SK-N-SH (cell line): ENCODE measurements around the gene DGKK. TPM values are rescaled to one million over a fixed set of nuclear protein-coding genes. Genes with fewer than 3 reads are reported as not detected.

Experiments used
- CTCF ChIA-PET: fragments of 300-600, 350-600 bp; formaldehyde crosslinking; extraction: SDS; loops from one replicate; lab custom pipeline; 2021; lab: Yijun Ruan, JAX
- POLR2A ChIA-PET: fragments of 350-600 bp; sonication (Branson Sonifier 250); formaldehyde crosslinking; extraction: SDS; loops from one replicate; lab custom pipeline; 2020; ENCODE audit warnings: antibody characterized with exemption, inconsistent platforms; lab: Yijun Ruan, JAX
- DNase-seq: peaks from one replicate; pipeline ENCODE4 v3.0.0; 2012
- H2AFZ ChIP-seq: fragments of 200-600 bp; sonication (generic); 2 replicates; pipeline ENCODE4 v1.8.1; 2016; ENCODE audit warnings: antibody characterized with exemption, mild to moderate bottlenecking, low read depth
- H3F3A ChIP-seq: fragments of 200-600 bp; sonication (generic); replicated peaks from 2 replicates; pipeline ENCODE3; 2016; ENCODE audit warnings: antibody characterized with exemption, mild to moderate bottlenecking; ENCODE audit not compliant: insufficient read depth
- H3K27ac ChIP-seq, 2 experiments: fragments of 200-500 bp in 1 of 2; fragments of 200-600 bp in 1 of 2; sonication (Bioruptor generic) in 1 of 2; sonication (generic), shearing (Covaris generic) in 1 of 2; 2 replicates each; pipeline versions ENCODE4 v1.5.1 to v1.6.1; 2014 to 2016; ENCODE audit warnings: low read depth in 2 of 2, inconsistent platforms in 1 of 2, low read length in 1 of 2, mild to moderate bottlenecking in 1 of 2, mixed read lengths in 1 of 2
- H3K27me3 ChIP-seq: fragments of 200-600 bp; sonication (generic), shearing (Covaris generic); 2 replicates; pipeline ENCODE4 v1.6.1; 2016; ENCODE audit warnings: mixed run types; ENCODE audit not compliant: insufficient read depth
- H3K36me3 ChIP-seq, 2 experiments: fragments of 200-500 bp in 1 of 2; fragments of 200-600 bp in 1 of 2; sonication (Bioruptor generic) in 1 of 2; sonication (generic) in 1 of 2; replicated peaks in 1 of 2; 2 replicates each; pipeline versions ENCODE3 to v1.5.1; 2014 to 2016; ENCODE audit warnings: low read length in 1 of 2, mild to moderate bottlenecking in 1 of 2; ENCODE audit not compliant: insufficient read depth in 2 of 2, control insufficient read depth in 1 of 2
- H3K4me1 ChIP-seq, 2 experiments: fragments of 200-500 bp in 1 of 2; fragments of 200-600 bp in 1 of 2; sonication (Bioruptor generic) in 1 of 2; sonication (generic), shearing (Covaris generic) in 1 of 2; 2 replicates each; pipeline versions ENCODE4 v1.5.1 to v1.6.1; 2014 to 2016; ENCODE audit warnings: low read depth in 1 of 2, low read length in 1 of 2, mixed run types in 1 of 2; ENCODE audit not compliant: insufficient read depth in 2 of 2, control insufficient read depth in 1 of 2
- H3K4me2 ChIP-seq: fragments of 200-600 bp; sonication (generic), shearing (Covaris generic); 2 replicates; pipeline ENCODE4 v1.6.1; 2017; ENCODE audit warnings: mixed run types
- H3K4me3 ChIP-seq, 2 experiments: fragments of 200-500 bp in 1 of 2; fragments of 200-600 bp in 1 of 2; sonication (Bioruptor generic) in 1 of 2; sonication (generic), shearing (Covaris generic) in 1 of 2; 2 replicates each; pipeline versions ENCODE4 v1.5.1 to v1.8.1; 2014 to 2016; ENCODE audit warnings: low read depth in 2 of 2, inconsistent platforms in 1 of 2, low read length in 1 of 2, mild to moderate bottlenecking in 1 of 2, mixed read lengths in 1 of 2, moderate library complexity in 1 of 2
- H3K79me2 ChIP-seq: fragments of 200-600 bp; sonication (generic); 2 replicates; pipeline ENCODE4 v1.8.1; 2017; ENCODE audit warnings: mild to moderate bottlenecking; ENCODE audit not compliant: insufficient read depth
- H3K9ac ChIP-seq: fragments of 200-600 bp; sonication (generic); 2 replicates; pipeline ENCODE4 v1.6.1; 2017; ENCODE audit warnings: mixed run types
- H3K9me2 ChIP-seq: fragments of 200-600 bp; sonication (generic); 2 replicates; pipeline ENCODE4 v1.6.1; 2017; ENCODE audit warnings: mixed run types
- H3K9me3 ChIP-seq: fragments of 200-600 bp; sonication (generic); 2 replicates; pipeline ENCODE4 v1.6.1; 2017; ENCODE audit warnings: mixed run types, mild to moderate bottlenecking, moderate library complexity
- H4K20me1 ChIP-seq: fragments of 200-600 bp; sonication (generic); 2 replicates; pipeline ENCODE4 v1.6.1; 2017; ENCODE audit warnings: mild to moderate bottlenecking, mixed run types; ENCODE audit not compliant: insufficient read depth
- CHD2 ChIP-seq: fragments of 150-350 bp; IDR thresholded peaks from 2 replicates; pipeline ENCODE4 v1.6.1; 2018; ENCODE audit warnings: low read length; ENCODE audit not compliant: partially characterized antibody
- FOXJ3 ChIP-seq: sonication (generic); formaldehyde crosslinking; IDR thresholded peaks from 2 replicates; pipeline ENCODE4 v1.5.1; 2020; ENCODE audit warnings: mild to moderate bottlenecking, missing genetic modification reagents
- GABPA ChIP-seq: IDR thresholded peaks from 2 replicates; pipeline ENCODE4 v1.4.0; 2012; ENCODE audit warnings: low read depth, mild to moderate bottlenecking
- MEF2A ChIP-seq: IDR thresholded peaks from 2 replicates; pipeline ENCODE4 v1.4.0; 2012; ENCODE audit warnings: low read depth, borderline replicate concordance
- NFIC ChIP-seq: IDR thresholded peaks from 2 replicates; pipeline ENCODE4 v1.4.0; 2012; ENCODE audit warnings: borderline replicate concordance
- NRF1 ChIP-seq: IDR thresholded peaks from 2 replicates; pipeline ENCODE4 v1.6.1; 2012; ENCODE audit warnings: low read depth, mild to moderate bottlenecking, low read length
- PBX3 ChIP-seq: IDR thresholded peaks from 2 replicates; pipeline ENCODE4; 2012
- POLR2AphosphoS5 ChIP-seq: IDR thresholded peaks from 2 replicates; pipeline ENCODE4 v1.6.1; 2012; ENCODE audit warnings: low read depth, low read length
- RCOR1 ChIP-seq: fragments of 150-350 bp; IDR thresholded peaks from 2 replicates; pipeline ENCODE4 v1.6.1; 2017; ENCODE audit warnings: antibody characterized with exemption, low read length
- SIN3A ChIP-seq: IDR thresholded peaks from 2 replicates; pipeline ENCODE4 v1.6.1; 2012; ENCODE audit warnings: low read depth, mild to moderate bottlenecking, low read length, moderate library complexity, borderline replicate concordance
- TCF12 ChIP-seq: IDR thresholded peaks from 2 replicates; pipeline ENCODE4 v1.4.0; 2012
- TEAD4 ChIP-seq: IDR thresholded peaks from 2 replicates; pipeline ENCODE4 v1.4.0; 2012; ENCODE audit warnings: mild to moderate bottlenecking, borderline replicate concordance; ENCODE audit not compliant: insufficient read depth
- YY1 ChIP-seq: IDR thresholded peaks from 2 replicates; pipeline ENCODE4 v1.4.0; 2012; ENCODE audit warnings: low read depth, mild to moderate bottlenecking
- ZBTB33 ChIP-seq: IDR thresholded peaks from 2 replicates; pipeline ENCODE4 v1.4.0; 2012; ENCODE audit warnings: low read depth, borderline replicate concordance
- whole genome bisulfite sequencing: methylation state at CpG from one replicate; pipeline ENCODE4 v1.1.6; 2017; ENCODE audit warnings: low lambda C conversion rate; 5-methylcytosine and 5-hydroxymethylcytosine counted together
- polyA plus RNA-seq, 3 experiments: library from polyadenylated mRNA; depleted of rRNA; stranded (reverse); fragments of >200 nt; gene quantifications; 2 replicates each; pipeline ENCODE4 v1.2.3, GENCODE V29; 2012
- TF ChIP-seq, protein P1 (sequence below): fragments of 150-350 bp; IDR thresholded peaks from 2 replicates; pipeline ENCODE4 v1.6.1; 2017; ENCODE audit warnings: antibody characterized with exemption, low read length, low read depth, borderline replicate concordance

DGKK gene
- polyA plus RNA-seq, 1 of the 3 experiments (the other 2 are of a cell fraction): 0.02 TPM

GRCh38 chrX:50514811-50515210 is 44.2 kb upstream of the DGKK start (continued):
- TF ChIP-seq ZBTB33 (no peak), FOXJ3 (no peak)
- TF ChIP-seq, protein P1, sequence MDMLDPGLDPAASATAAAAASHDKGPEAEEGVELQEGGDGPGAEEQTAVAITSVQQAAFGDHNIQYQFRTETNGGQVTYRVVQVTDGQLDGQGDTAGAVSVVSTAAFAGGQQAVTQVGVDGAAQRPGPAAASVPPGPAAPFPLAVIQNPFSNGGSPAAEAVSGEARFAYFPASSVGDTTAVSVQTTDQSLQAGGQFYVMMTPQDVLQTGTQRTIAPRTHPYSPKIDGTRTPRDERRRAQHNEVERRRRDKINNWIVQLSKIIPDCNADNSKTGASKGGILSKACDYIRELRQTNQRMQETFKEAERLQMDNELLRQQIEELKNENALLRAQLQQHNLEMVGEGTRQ: no peak

DNA sequence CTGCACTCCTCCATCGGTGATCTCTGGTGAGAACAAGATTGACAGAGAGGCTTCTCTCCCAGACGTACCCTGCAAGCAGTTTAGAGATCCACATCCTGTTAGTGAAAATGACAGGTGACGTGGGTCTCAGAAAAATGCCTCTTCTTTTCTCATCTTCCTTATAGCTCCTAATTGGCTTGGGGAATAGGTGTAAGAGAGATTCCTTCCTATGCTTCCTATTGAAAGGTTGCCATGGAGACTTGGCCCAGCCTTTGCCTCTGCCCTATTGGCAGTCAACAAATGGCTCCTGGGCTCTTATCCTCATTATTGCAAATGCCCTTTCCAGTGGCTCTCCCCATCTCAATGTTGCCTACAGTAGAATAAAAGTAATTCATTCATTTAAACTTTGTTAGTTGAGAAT is 26.5 kb upstream of the DGKK start:
- Histone ChIP-seq H3K79me2 (no peaks in the 10 kb centered on the region), H2AFZ (no peak overlapping the region), H3K9ac (no peak overlapping the region), H3K9me2 (no peaks in the 10 kb centered on the region), H3K27ac (no peak overlapping the region), H3K9me3 (no peaks in the 10 kb centered on the region), H3K27me3 (no peaks in the 10 kb centered on the region), H3F3A (no peaks in the 10 kb centered on the region), H3K36me3 (no peaks in the 10 kb centered on the region), H4K20me1 (no peaks in the 10 kb centered on the region), H3K4me3 (no peak overlapping the region), H3K4me2 (no peak overlapping the region), H3K4me1 (no peaks in the 10 kb centered on the region)
- ChIA-PET POLR2A (no interaction called here), CTCF (no interaction called here)
- no peak for TF ChIP-seq GABPA
- TF ChIP-seq MEF2A: no peak
- DNase-seq: no peak
- WGBS: 0% methylated on average over 2 of the region's 3 CpGs

DNA sequence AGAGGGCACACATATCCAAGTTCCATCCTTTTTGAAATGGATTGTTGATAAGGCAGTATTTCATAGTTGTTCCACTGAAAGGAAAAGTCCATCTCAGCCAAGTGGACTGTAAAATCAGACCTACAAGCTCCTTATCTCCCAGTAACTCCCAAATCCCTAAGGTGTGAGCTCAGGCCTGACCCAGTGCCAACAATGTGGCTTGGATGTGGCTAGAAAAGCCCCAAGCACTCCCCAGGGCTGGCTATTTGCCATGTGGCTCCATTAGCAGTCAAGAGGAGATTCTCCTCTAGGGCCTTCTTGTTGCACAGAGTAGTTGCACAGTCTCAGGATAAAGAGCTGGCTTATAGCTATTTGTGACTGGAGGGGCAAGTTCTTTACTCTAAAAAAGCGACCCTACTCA is 25.0 kb upstream of the DGKK start:
- no peak overlapping the region for H3K27ac ChIP-seq
- H3K4me1 ChIP-seq: no peaks in the 10 kb centered on the region
- no peak overlapping the region for H2AFZ ChIP-seq
- no peak for DNase-seq
- no peaks in the 10 kb centered on the region for H3K79me2 ChIP-seq
- no peak overlapping the region for H3K4me3 ChIP-seq
- no peaks in the 10 kb centered on the region for H4K20me1 ChIP-seq
- no peak for TF ChIP-seq YY1
- no peak for TF ChIP-seq TEAD4
- TF ChIP-seq NFIC: no peak
- TF ChIP-seq POLR2AphosphoS5: no peak
- TF ChIP-seq RCOR1: no peak
- TF ChIP-seq SIN3A: no peak
- no peak for TF ChIP-seq PBX3
- no peak for TF ChIP-seq TCF12
- TF ChIP-seq CHD2: no peak
- TF ChIP-seq NRF1: no peak
- H3K4me2 ChIP-seq: no peak overlapping the region
- H3K36me3 ChIP-seq: no peaks in the 10 kb centered on the region
- no peaks in the 10 kb centered on the region for H3K27me3 ChIP-seq
- no peak overlapping the region for H3K9ac ChIP-seq
- POLR2A ChIA-PET: no interaction called here
- no peaks in the 10 kb centered on the region for H3K9me3 ChIP-seq
- no peaks in the 10 kb centered on the region for H3F3A ChIP-seq
- no peaks in the 10 kb centered on the region for H3K9me2 ChIP-seq
- WGBS: 0% methylated on average over 1 of the region's 1 CpG
- CTCF ChIA-PET: no interaction called here
